Stimulated activated CD4-positive, alpha-beta T cell treated with anti-CD3 and anti-CD28 coated beads, Interleukin-1b, Interleukin-23, amount 100 ng/mL, for 24 hours (primary cell): ENCODE data around the gene PPP1R12B.
"Not testable (repeated sequence)": the region's sequence is repeated elsewhere in the genome, so short reads cannot be mapped to it uniquely, and the experiment has no call there.

Source experiments
- DNase-seq, 4 experiments: peaks; one replicate each; pipeline ENCODE4 v3.0.0-alpha.2; 2020; ENCODE audit warnings: low read depth in 4 of 4, low spot score in 1 of 4

Gene PPP1R12B

DNA sequence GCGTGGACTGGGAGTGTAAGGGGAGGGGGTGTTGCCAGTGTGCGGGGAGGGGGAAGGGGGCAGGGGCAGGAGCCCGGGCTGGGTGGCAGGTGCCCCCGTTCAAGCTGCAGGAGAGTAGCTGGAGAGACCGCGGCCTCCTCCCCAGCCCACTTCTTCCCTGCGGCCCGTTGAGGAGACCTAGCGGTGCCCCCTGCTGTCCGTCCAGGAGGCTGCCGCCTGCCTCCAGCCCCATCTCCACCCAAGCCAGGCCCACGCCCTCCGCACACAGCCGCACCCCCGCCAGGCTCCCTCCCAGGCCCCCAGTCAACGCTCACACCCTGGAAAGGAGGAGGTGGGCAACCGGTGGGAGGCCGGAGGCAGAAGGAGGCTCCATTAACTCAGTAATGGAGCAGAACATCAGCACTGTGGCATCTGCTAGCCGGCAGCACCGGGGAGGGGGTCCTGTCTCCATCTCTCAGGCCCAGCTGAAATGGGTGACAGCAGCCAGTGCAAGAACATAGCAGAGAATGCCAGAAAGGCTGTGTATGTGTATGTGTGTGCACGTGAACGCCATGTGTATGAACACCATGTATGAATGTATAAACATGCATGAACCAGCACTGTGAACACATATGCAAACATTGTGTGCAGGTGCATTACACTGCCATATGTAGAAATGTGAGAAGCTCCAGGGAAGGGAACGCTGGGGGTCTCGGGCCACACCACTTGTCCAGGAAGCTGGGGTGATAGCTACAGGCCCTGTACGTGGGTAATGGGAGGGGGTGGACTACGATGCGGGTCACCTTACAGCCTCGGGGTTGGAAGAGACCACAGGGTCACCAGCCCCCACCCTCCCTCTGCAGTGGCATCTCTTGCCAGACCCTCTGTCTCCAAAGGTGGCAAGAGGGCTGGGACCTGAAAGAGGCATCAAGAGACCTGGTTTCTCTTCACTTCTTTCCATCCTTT, 277.2 kb downstream of the PPP1R12B start:
- DNase-seq: peak in 3 of 4 experiments; percentile 22 to 48 (median 22)

DNA sequence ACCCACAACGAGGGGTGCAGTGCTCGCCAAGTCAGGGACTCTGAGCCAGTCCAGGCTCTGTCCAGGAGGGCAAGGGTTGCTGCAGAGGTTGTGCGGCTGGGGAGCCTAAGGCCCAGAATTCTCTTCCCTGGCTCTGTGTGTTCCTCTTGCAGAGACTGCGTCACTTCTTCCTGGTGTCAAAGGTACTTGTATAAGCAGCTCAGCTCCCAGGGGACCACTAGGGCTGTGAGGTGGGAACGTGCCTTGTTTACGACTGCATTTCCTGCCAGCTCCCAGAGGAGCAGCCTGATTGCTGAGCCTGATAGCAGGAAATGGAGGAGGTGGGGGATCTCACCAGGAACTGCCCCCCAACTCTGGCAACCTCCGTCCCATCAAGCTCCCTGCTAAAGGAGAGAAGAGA, 278.5 kb downstream of the PPP1R12B start:
- not testable (repeated sequence) for DNase-seq

DNA sequence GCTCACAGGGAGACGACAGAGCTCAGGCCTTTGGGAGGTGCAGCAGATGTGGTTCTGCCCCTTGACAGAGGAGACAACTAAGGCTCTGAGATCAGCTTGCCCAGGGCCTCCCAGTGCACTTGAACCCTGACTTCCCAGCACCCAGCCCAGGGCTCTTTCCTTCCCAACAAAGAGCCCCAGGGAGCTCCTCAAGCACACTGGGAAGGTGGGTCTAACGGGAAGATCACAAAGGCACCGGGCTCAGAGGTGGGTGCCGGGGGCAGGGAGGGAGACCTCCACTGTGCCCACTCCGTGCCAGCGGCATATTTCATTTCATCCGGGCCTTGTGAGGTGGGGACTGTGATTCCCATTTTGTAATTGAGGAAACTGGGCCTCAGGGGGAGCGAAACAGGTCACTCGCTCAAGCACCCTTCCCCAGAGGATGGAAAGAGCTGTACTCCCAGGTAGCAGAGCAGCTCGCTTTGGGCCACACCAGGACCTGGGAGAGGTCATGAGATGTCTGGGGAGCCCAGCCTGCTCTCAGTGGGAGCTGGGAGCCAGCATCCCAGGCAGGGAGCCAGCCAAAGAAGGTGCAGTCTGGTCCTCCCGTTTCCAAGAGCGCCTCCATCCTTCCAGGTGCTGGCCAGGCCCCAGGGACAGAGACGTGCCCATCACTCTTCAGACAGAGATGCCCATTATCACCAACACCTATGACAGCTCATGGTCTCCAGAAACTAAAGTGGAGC, 279.5 kb downstream of the PPP1R12B start:
- no peak for DNase-seq

DNA sequence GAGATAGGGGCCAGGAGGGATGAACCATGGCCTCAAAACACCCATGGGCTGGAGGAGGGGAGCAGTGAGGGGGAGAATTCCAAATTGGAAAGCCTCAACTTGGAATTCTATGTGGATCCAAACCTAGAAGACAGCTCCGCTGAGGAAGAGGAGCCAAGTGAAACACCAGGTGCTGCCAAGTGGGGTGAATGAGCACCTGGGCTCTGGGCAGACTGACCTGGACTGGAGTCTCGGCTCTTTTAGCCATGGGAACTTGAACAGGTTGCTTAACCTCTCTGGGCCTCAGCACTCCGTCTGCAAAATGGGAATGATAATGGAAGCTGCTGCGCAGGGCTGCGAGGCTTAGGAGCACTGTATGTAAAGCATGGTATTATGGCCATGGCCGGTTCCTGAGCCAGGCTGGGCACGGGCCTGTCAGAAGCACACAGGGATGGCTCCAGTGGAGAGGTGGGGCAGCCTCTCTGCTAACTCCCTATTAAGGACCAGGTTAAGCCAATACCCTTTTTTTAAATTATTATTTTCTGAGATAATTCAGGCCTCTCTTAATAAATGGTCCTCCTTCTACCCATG, 280.2 kb downstream of the PPP1R12B start:
- no peak for DNase-seq

DNA sequence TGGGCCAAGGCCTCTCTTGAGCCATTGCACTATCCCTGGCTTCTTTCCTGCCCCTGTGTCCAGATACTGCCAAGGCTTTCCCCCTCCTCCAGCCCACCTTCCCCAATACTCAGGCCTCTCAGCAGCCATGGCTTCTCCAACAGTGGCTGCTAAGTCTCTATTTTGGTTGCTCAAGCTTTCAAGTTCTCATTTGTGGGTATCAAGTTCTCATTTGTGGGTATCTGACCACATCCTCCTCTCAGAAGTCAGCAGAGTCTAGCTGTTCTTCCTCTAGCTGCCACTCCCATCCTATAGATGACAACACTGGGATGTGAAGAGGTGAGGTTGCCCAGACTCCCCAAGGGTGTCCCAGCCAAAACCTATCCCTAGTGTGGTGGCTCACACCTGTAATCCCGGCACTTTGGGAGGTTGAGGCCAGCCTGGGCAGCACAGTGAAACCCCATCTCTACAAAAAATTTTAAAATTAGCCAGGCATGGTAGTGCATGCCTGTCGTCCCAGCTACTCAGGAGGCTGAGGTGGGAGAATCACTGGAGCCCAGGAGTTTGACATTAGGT, 280.8 kb downstream of the PPP1R12B start:
- not testable (repeated sequence) for DNase-seq

DNA sequence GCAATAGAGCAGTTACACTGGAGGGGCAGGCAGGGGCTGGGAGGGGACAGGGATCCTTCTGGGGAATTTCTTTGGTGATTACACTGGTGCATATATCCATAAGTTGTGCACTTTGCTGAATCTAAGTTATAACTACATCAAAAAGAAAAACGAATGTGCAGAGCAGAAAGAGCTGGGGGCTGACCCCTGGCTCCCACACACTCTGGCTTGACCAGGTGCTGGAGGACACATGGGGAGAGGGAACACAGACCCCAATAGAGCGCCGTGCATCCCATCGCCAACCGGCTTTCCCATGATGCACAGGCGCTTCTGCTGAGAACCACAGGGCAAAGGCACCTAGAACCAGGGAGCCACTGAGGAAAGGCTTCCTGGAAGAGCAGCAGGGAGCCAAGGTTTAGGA, 281.6 kb downstream of the PPP1R12B start:
- DNase-seq: not testable (repeated sequence)

DNA sequence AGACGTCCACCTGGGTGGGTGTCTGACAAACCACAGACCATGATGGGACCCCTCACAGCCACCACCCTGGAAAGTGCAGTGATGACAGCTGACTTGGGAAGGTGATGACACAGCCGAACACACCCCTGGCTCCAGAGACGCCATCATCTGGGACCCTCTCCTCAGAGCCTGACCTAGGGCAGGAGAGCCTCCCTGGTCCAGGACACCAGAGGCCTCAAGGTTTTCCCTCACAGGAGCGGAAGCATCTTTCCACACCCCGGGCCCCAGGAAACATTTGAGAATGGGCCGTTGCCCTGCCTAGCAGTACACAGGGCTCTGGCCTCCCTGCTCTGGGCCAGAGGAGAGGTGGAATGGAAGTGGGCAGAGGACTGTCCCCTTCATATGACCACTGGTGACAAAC, 282.0 kb downstream of the PPP1R12B start:
- DNase-seq: no peak

DNA sequence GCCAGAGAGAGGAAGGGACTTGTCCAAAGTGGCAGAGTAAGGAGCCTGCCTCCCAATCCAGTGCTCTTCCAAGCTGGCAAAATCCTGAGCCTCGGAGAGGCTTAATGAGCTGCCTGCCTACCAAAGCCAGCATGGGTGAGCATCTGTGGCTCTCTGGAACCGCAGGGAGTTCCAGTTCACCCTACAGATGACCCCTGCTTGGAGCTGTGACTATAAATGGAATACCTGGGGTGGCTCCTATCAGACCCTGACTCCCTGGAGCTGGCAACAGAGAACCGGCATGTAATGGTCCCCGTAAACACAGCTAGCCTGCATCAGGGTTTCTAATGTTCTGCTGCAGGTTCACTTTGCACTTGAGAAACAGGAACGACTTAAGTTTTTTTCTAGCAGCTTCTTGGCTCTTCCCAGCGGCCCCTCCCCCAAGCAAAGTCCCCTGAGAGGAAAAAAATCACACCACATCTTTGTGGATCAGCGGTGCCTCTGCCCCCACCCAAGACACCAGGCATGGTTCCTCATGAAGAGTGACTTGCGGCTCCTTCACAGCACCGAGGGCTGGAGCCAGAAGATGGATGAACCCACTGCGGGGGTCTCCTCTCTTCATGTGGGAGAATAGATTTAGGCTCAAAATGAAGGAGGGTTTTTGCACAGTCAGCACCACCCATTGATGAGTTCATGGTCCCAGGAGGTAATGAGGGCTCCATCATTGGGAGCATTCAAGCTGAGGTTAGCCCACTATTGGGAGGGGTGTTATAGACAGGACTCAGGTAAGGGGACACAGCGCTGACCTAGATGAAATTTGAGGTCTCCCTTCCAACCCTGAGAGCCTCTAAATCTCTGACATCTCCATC, 282.8 kb downstream of the PPP1R12B start:
- DNase-seq: no peak

DNA sequence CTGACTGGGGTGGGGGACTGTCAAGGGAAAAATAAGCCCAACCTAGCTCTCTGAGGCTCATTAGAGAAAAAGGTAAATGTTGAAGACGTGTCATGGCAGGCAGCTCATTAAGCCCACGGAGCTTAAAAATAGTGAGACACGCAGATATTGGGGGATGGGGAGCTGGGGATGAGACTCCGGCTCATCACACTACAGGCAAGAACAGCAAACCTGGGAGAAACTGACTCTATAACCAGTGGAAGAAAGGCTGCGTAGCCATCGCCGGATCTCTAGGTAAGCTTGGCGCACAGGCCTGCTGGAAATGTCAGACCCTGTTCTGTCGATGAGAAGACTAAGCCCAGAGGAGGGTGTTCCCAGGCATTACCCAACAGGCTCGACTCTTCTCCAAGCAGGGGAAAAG, 283.7 kb downstream of the PPP1R12B start:
- no peak for DNase-seq

DNA sequence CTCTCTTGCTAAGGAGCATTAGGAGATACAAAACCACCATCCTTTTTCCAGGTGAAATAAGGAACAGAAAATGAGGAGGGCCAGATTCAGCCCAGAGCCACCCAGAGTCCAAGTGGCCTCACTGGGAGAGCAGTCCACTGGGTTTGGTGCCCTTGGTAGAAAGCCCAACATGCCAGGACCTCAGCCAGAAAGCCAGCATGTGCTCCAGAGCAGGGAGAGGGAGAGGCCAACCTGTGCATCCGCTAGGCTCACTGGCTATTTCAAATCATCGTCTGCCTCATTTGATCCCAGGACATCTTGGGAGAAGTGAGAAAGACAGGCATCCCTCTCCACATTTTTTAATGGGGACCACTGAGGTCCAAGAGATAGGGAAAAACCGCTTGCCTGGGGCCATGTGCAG, 287.7 kb downstream of the PPP1R12B start:
- not testable (repeated sequence) for DNase-seq

DNA sequence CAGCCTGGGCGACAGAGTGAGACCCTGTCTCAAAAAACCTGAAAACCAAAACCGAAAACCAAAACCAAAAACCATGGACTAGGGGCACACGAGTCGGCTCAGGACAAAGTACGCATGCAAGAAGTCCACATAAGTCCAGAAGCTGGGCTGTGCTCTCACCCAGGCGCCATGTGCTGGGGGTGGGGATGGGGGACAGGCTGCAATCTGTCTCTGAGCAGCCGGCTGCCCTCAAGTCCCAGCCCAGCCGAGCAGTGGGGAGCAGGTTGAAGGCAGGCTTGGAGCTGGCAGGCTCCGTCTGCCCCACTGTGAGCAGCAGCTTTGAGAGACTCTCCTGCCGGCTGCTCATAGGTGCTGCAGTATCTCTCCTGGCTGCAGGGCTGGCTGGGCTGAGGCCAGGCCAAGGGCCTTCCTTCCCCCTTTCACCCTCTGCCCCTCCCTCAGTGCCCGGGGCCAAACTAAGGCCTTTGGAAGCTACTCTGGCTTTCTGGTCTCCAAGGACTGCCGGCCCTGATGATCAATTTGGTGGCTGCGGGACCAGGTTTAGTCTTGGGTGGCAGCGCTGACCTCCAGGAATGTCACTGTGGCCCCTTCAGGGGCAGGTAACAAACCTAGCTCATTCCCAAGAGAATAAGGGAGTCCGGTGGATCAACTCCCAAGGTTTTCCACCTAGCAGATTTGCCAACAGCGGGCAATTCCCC, 289.0 kb downstream of the PPP1R12B start:
- not testable (repeated sequence) for DNase-seq

DNA sequence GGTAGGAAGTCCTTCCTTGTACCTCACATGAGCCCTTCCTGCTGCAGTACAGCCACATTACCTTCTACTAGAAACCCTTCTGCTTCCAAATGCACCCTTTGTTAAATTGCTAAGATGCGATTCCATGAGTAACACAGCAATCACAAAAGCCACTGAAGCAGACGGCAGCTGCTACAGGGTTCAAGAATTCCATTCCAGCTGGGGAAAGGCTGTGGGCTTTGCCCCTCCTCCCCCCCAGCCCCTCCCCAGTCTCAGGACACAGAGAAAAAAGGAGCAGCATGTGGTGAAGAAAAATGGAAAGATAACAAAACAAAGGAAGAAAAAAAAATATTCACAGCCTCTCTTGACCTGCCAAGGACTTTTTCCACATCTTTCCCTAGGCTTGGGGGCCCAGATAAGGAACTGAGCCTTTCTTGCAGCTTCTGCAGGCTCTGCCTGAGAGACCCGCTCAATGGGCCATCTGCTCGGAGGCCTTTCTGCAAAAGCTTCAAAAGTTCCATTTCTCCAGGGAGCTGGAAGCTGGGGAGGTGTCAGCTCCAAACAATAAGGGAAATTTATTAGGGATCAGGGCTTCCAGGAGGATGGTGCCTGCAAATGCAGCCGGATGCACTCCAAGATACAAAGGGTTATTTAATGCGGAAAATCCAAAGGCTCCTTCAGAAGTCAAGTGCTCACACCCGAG, 289.7 kb downstream of the PPP1R12B start:
- no peak for DNase-seq

DNA sequence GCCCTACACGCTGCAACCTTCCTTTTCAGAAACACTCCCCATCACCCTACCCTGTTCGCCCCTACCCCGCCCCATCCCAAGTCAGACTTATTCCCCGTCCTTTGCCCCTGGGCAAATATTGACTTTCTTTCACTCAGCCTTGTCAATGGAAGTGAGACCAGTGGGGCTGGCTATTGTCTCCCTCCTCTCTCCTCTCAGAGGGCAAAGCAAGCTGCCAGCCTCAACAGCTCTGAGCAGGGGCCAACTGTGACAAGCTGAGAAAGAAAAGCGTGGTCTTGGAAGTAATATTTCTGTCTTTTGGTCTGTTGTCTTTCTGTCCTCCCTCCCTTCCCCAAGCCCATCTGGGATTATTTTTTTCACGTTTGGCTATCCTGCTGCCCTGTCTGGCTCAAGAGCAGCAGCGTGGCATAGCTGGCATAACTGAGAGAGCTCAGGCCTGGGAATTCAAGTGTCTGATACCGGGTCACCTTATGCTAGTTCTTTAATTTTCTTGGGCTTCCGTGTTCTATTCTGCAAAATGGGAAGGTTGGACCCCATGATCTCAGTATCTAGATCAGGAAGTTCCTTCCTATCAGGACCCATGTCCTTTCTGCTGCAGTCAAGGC, 290.3 kb downstream of the PPP1R12B start:
- not testable (repeated sequence) for DNase-seq

DNA sequence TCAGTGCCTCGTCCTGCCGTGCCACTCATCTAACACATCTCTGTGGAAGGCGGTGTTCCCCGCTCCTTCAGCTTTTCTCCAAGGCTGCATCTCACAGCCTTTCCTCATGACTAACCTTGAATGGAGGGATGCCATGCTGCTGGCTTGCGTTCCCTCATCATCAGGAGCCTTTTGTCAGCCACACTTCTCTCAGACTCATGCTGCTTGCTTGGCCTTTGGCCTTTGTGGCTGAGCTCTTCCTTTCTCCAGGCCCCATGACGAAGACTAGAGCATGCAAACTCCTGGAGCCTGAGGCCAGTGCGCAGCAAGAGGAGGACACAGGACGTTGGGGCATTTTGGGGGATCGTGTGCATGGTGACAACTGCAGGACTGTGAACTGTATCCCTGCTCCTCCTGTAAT, 291.0 kb downstream of the PPP1R12B start:
- DNase-seq: no peak

DNA sequence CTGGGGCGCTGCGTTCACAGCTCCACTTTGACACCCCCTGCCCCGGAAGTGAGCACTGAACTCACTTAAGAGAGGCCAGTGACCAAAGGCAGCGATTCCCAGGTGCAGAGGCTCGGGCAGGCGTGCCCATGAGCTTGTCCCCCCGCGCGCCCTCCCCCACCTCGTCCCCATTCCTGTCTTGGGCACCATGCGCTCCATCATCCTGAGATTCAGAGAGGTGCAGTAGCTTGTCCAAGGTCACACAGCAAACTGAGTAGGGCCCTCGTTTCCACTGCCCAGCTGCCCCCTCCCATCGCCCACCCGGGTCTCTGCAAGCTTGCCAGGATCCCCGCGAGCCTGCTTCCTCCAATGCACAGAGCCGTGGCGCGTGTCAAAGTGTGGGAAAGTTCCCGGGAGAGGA, 293.7 kb downstream of the PPP1R12B start:
- DNase-seq: no peak
